ENCODE results near the gene GPC5.

GRCh38 chr13:91740756-91741155, 342.3 kb downstream of the GPC5 start:
- TF ChIP-seq CTCF (IDR thresholded peaks at IDR 0.05; ENCODE audit: low read depth, low read length, missing input control) (no peak), REST (IDR thresholded peaks at IDR 0.05) (no peak), RXRA (IDR thresholded peaks at IDR 0.05) (no peak), RAD21 (IDR thresholded peaks at IDR 0.05) (no peak), ZBTB33 (IDR thresholded peaks at IDR 0.05) (no peak), YY1 (IDR thresholded peaks at IDR 0.05) (no peak), MAX (IDR thresholded peaks at IDR 0.05) (no peak), FOXA1 (IDR thresholded peaks at IDR 0.05) (no peak), TAF1 (conservative IDR thresholded peaks at IDR 0.05) (no peak), SP1 (IDR thresholded peaks at IDR 0.05) (no peak), GABPA (IDR thresholded peaks at IDR 0.05 in 1 of 2, conservative IDR thresholded peaks at IDR 0.05 in 1 of 2) (no peak), HNF4A (conservative IDR thresholded peaks at IDR 0.05) (no peak)
